GM12873 (cell line): ENCODE data around the gene VAV2.

Experiments used
- TF ChIP-seq, protein P1 (sequence below): IDR thresholded peaks from 2 replicates; pipeline ENCODE4 v1.5.1; 2012; ENCODE audit warnings: low read depth, mild to moderate bottlenecking, moderate library complexity, low read length, control low read depth; ENCODE audit not compliant: insufficient read depth; ENCODE audit errors: missing control alignments

Gene VAV2

GRCh38 chr9:133733421-133733795 lies 258.7 kb downstream of the VAV2 start:
- TF ChIP-seq, protein P1, sequence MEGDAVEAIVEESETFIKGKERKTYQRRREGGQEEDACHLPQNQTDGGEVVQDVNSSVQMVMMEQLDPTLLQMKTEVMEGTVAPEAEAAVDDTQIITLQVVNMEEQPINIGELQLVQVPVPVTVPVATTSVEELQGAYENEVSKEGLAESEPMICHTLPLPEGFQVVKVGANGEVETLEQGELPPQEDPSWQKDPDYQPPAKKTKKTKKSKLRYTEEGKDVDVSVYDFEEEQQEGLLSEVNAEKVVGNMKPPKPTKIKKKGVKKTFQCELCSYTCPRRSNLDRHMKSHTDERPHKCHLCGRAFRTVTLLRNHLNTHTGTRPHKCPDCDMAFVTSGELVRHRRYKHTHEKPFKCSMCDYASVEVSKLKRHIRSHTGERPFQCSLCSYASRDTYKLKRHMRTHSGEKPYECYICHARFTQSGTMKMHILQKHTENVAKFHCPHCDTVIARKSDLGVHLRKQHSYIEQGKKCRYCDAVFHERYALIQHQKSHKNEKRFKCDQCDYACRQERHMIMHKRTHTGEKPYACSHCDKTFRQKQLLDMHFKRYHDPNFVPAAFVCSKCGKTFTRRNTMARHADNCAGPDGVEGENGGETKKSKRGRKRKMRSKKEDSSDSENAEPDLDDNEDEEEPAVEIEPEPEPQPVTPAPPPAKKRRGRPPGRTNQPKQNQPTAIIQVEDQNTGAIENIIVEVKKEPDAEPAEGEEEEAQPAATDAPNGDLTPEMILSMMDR = no peak

GRCh38 chr9:133732639-133733408 lies 259.3 kb downstream of the VAV2 start:
- TF ChIP-seq, protein P1 = no peak

- TF ChIP-seq, protein P1 = no peak
Measured at GRCh38 chr9:133731876-133732638, 260.1 kb downstream of the VAV2 start.

DNA sequence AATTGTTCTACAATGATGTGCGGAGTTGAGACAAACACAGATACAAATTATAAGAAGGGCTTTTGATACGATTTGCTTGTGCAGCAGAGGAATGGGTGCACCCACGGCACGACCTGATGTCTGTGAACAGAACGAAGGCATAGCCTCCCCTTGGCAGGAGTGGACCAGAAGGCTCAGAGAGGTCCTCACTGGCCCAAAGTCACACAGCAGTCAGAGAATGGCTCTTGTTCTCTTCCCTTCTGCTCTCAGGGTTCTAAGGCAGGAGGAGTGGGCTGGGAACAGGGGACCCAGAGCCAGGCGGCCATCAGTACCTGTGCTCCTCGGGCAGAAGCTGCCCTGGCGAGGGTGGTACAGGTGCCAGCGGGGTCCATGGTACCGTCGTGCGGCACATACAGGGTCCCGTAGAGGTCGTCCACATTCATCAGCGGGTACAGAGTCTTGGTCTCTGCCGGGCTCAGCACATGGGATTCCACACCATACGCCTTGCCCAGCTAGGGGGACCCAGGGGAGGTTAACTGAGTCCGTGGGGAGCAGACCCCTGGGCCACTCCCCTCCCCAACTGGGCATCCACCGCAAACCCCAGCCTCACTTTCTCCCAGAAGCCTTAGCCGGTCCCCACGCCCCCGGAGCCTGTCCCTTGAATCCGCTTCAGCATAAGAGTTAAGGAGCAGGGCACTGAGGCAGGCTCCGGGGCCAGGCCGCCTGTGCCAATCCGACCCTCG lies 261.0 kb downstream of the VAV2 start:
- TF ChIP-seq, protein P1 = no peak

DNA sequence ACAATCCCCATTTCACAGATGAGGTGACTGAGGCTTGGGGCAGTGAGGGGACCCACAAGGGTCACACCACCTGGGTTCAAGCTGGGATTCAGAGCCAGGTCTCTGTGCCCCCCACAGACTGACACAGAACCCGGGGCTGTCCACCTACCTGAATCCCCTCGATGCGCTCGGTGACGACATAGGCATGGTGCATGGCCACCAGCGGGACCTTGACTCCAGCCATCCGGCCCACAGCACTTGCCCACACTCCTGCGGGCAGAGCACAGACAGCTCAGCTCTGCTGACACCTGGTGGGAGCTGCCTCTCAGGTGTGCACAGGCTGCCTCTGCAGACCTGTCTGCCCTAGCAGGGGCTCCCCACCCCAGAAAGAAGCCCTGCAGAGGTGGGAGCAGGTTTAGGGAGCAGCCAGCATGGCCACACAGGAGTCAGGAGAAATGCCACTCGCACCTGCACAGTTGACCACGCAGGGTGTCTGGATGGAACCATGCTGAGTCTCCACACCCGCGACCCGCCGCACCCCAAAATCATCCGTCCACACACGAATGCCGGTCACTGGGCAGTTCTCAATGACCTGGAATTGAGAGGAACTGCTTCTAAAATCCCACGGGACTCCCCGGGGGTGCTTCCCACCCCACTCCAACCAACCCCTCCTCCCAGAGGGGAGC lies 262.4 kb downstream of the VAV2 start:
- TF ChIP-seq, protein P1 = no peak

- TF ChIP-seq, protein P1 = no peak
Measured at GRCh38 chr9:133728856-133729616, 263.1 kb downstream of the VAV2 start.
